Fibroblast of lung (primary cell): Measurements from ENCODE around the gene KIF1C. TPM values are rescaled to one million over a fixed set of nuclear protein-coding genes. Genes with fewer than 3 reads are reported as not detected.

Source experiments
- DNase-seq, 2 donors: peaks; one replicate each; pipeline versions ENCODE4 v3.0.0 to v3.0.0-alpha.2; 2010; ENCODE audit warnings: low read depth in 2 of 2
- H2AFZ ChIP-seq: 2 replicates; pipeline ENCODE4 v1.5.1; 2012; ENCODE audit warnings: low read length, control low read depth, inconsistent platforms
- H3K27ac ChIP-seq: 2 replicates; pipeline ENCODE4 v1.5.1; 2011; ENCODE audit warnings: low read length, control low read depth; ENCODE audit not compliant: insufficient read depth
- H3K27me3 ChIP-seq: 2 replicates; pipeline ENCODE4 v1.5.1; 2011; ENCODE audit warnings: mild to moderate bottlenecking, low read length; ENCODE audit not compliant: control insufficient read depth, insufficient read depth
- H3K36me3 ChIP-seq: 2 replicates; pipeline ENCODE4 v1.5.1; 2011; ENCODE audit warnings: low read length; ENCODE audit not compliant: control insufficient read depth, insufficient read depth
- H3K4me1 ChIP-seq: 2 replicates; pipeline ENCODE4 v1.5.1; 2011; ENCODE audit warnings: low read length; ENCODE audit not compliant: control insufficient read depth, insufficient read depth; ENCODE audit errors: extremely low read depth
- H3K4me2 ChIP-seq: 2 replicates; pipeline ENCODE4 v1.5.1; 2011; ENCODE audit warnings: low read length, control low read depth; ENCODE audit not compliant: insufficient read depth; ENCODE audit errors: extremely low read depth
- H3K4me3 ChIP-seq, 4 experiments: fragments of 200-600 bp in 1 of 4; sonication (generic) in 1 of 4; replicated peaks in 1 of 4; 2 replicates each; pipeline ENCODE4 v1.5.1; 2011 to 2016; ENCODE audit warnings: low read length in 4 of 4, low read depth in 3 of 4, mild to moderate bottlenecking in 3 of 4, control low read depth in 2 of 4, inconsistent platforms in 1 of 4, mixed read lengths in 1 of 4; ENCODE audit not compliant: insufficient read depth in 1 of 4; ENCODE audit errors: control extremely low read depth in 1 of 4
- H3K79me2 ChIP-seq: 2 replicates; pipeline ENCODE4 v1.5.1; 2012; ENCODE audit warnings: mild to moderate bottlenecking, low read length, inconsistent platforms; ENCODE audit not compliant: control insufficient read depth, insufficient read depth
- H3K9ac ChIP-seq: 2 replicates; pipeline ENCODE4 v1.5.1; 2011; ENCODE audit warnings: mild to moderate bottlenecking, low read length, control low read depth; ENCODE audit not compliant: insufficient read depth
- H3K9me3 ChIP-seq: 2 replicates; pipeline ENCODE4 v1.5.1; 2012; ENCODE audit warnings: low read depth, low read length; ENCODE audit not compliant: control insufficient read depth, insufficient read depth
- H4K20me1 ChIP-seq: 2 replicates; pipeline ENCODE4 v1.5.1; 2011; ENCODE audit warnings: low read length; ENCODE audit not compliant: control insufficient read depth, insufficient read depth; ENCODE audit errors: extremely low read depth
- EZH2 ChIP-seq: IDR thresholded peaks from 2 replicates; pipeline ENCODE4 v1.5.1; 2012; ENCODE audit warnings: low read length, control low read depth, mild to moderate bottlenecking; ENCODE audit errors: missing control alignments
- polyA plus RNA-seq, 2 donors: library from polyadenylated mRNA; depleted of rRNA in 1 of 2; stranded (reverse) in 1 of 2; unstranded in 1 of 2; fragments of >200 nt; gene quantifications; 2 replicates each; pipeline ENCODE4 v1.2.1, GENCODE V29; 2011 to 2012; ENCODE audit warnings: missing spikeins in 1 of 2
- total RNA-seq: library from RNA; depleted of rRNA; stranded (reverse); fragments of >200 nt; gene quantifications from 2 replicates; pipeline ENCODE4 v1.2.1, GENCODE V29; 2014
- TF ChIP-seq, protein P1 (sequence below), 2 donors: IDR thresholded peaks in 1 of 2; conservative IDR thresholded peaks in 1 of 2; 1 replicate in 1 of 2; 2 replicates in 1 of 2; pipeline ENCODE4 v1.5.1; 2011 to 2012; ENCODE audit warnings: low read length in 2 of 2, control low read depth in 1 of 2, inconsistent platforms in 1 of 2, low read depth in 1 of 2, mild to moderate bottlenecking in 1 of 2

Gene KIF1C
- total and polyA plus RNA-seq, 2 donors (not counting 1 experiment from before 2014, with no cell fraction given), result 70.5 to 86.0 TPM

DNA sequence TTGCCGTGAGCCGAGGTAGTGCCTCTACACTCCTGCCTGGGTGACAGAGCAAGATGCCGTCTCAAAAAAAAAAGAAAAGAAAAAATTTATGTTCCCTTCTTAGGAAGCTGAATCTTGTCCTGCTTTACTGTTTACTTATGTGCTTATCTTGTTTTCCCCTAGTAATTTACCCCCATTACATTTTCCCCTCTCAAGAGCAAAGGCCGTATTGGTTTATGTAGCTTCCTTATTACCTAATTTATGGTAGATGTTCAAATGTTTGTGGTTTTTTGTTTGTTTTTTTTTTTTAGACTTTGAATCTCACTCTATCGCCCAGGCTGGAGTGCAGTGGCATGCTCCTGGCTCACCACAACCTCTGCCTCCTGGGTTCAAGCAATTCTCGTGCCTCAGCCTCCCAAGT lies 47.7 kb downstream of the KIF1C start:
- Histone ChIP-seq H3K4me1 (peaks cover 4% of the 10 kb centered on the region), H3K4me3 (no peak overlapping the region), H3K4me2 (no peak overlapping the region)

DNA sequence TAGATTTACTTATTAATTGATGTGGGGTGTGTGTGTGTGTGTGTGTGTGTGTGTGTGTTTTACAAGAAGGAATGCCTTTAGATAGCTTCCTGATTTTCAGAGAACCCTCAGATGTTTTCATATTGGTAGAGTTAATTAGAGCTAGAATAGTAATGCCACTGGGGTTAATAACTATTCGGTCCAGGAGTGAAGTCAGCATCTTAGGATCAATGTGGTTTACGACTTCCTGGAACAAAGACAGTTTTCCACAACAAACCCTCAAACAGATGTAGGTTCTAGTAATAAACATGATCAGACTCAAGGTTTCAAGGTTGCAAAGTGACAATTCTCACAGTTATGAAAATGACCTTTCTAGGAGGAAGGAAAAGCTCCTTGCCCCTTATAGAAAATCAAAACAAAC lies 49.7 kb downstream of the KIF1C start:
- DNase-seq, result no peak
- Histone ChIP-seq H3K27me3 (peaks cover 2% of the 10 kb centered on the region), H4K20me1 (no peaks in the 10 kb centered on the region), H3K79me2 (no peaks in the 10 kb centered on the region), H3K9ac (no peak overlapping the region), H3K4me2 (no peak overlapping the region), H3K4me3 (no peak overlapping the region), H3K36me3 (no peaks in the 10 kb centered on the region), H2AFZ (no peak overlapping the region), H3K27ac (no peak overlapping the region), H3K9me3 (no peaks in the 10 kb centered on the region), H3K4me1 (peaks cover 4% of the 10 kb centered on the region)
- TF ChIP-seq, protein P1, sequence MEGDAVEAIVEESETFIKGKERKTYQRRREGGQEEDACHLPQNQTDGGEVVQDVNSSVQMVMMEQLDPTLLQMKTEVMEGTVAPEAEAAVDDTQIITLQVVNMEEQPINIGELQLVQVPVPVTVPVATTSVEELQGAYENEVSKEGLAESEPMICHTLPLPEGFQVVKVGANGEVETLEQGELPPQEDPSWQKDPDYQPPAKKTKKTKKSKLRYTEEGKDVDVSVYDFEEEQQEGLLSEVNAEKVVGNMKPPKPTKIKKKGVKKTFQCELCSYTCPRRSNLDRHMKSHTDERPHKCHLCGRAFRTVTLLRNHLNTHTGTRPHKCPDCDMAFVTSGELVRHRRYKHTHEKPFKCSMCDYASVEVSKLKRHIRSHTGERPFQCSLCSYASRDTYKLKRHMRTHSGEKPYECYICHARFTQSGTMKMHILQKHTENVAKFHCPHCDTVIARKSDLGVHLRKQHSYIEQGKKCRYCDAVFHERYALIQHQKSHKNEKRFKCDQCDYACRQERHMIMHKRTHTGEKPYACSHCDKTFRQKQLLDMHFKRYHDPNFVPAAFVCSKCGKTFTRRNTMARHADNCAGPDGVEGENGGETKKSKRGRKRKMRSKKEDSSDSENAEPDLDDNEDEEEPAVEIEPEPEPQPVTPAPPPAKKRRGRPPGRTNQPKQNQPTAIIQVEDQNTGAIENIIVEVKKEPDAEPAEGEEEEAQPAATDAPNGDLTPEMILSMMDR (conservative IDR thresholded peaks at IDR 0.05 in 1 of 2, IDR thresholded peaks at IDR 0.05 in 1 of 2; ENCODE audit: low read depth in 1 of 2, low read length in 2 of 2), result no peak
- TF ChIP-seq EZH2, result no peak

More for the DNA sequence above, 47.7 kb downstream of the KIF1C start:
- no peaks in the 10 kb centered on the region for H3K36me3 ChIP-seq
- no peak overlapping the region for H3K9ac ChIP-seq
- no peak for DNase-seq
- no peaks in the 10 kb centered on the region for H4K20me1 ChIP-seq
- H2AFZ ChIP-seq, result no peak overlapping the region
- H3K79me2 ChIP-seq, result no peaks in the 10 kb centered on the region
- no peaks in the 10 kb centered on the region for H3K9me3 ChIP-seq
- TF ChIP-seq, protein P1 (conservative IDR thresholded peaks at IDR 0.05 in 1 of 2, IDR thresholded peaks at IDR 0.05 in 1 of 2; ENCODE audit: low read depth in 1 of 2, low read length in 2 of 2), result no peak
- TF ChIP-seq EZH2, result no peak
- H3K27ac ChIP-seq, result no peak overlapping the region
- H3K27me3 ChIP-seq, result peaks cover 2% of the 10 kb centered on the region

- no peak overlapping the region for H2AFZ ChIP-seq
- no peaks in the 10 kb centered on the region for H3K79me2 ChIP-seq
- H3K27me3 ChIP-seq, result peaks cover 2% of the 10 kb centered on the region
- no peak overlapping the region for H3K4me2 ChIP-seq
- H3K27ac ChIP-seq, result no peak overlapping the region
- peaks cover 4% of the 10 kb centered on the region for H3K4me1 ChIP-seq
- H3K9me3 ChIP-seq, result no peaks in the 10 kb centered on the region
- no peak for TF ChIP-seq EZH2
- TF ChIP-seq, protein P1 (conservative IDR thresholded peaks at IDR 0.05 in 1 of 2, IDR thresholded peaks at IDR 0.05 in 1 of 2; ENCODE audit: low read depth in 1 of 2, low read length in 2 of 2), result no peak
- no peak for DNase-seq
- H3K36me3 ChIP-seq, result no peaks in the 10 kb centered on the region
- no peak overlapping the region for H3K4me3 ChIP-seq
- no peaks in the 10 kb centered on the region for H4K20me1 ChIP-seq
- no peak overlapping the region for H3K9ac ChIP-seq
Observed at GRCh38 chr17:5049314-5049841, 51.6 kb downstream of the KIF1C start.
